HG03139 (cell line): ENCODE results near the gene CITED2.

ENCODE experiments used
- ATAC-seq: cut with Tn5 transposase; IDR thresholded peaks from one replicate; pipeline ENCODE4 v1.9.1; 2021; ENCODE audit not compliant: unreplicated experiment

The CITED2 gene

DNA sequence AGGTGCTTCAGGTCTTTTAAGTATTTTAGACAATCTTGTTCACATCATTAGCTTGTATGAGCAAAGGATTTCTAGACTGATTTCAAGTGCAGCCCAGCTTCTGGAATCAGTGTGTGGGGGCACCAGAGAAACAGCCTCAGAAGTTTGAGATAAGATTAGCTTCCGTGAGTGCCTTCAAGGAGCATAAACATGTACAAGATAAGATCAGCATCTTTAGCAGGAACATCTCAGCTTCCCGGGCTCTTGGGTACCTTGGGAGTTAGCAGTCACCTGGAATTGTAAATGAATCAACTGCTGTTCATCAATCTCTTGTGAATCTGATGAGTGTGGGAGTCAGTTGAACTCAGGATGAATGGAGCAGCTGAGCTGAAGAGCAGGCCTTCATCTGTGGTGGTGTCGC is 12.0 kb upstream of the CITED2 start:
- no peak for ATAC-seq

GRCh38 chr6:139381216-139381865 is 6.9 kb upstream of the CITED2 start:
- no peak for ATAC-seq

DNA sequence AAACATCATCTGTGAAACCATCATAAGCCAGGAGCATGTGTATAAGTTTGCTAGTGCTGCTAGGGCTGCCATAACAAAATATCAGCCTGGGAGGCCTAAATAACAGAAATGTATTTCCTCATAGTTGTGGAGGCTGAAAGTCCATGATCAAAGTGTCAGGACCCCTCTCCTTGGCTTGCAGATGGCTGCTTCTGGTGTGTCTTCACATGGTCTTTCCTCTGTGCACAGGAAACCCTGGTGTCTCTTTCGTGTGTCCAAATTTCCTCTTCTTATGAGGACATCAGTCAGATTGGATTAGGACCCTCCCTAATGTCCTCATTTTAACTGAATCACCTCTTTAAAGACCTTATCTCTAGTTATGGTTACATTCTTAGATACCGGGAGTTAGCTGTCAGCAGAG is 6.2 kb upstream of the CITED2 start:
- ATAC-seq: no peak

GRCh38 chr6:139380168-139380567 is 5.7 kb upstream of the CITED2 start:
- no peak for ATAC-seq

- no peak for ATAC-seq
These were observed 4.5 kb upstream of the CITED2 start for GRCh38 chr6:139378882-139379341.

DNA sequence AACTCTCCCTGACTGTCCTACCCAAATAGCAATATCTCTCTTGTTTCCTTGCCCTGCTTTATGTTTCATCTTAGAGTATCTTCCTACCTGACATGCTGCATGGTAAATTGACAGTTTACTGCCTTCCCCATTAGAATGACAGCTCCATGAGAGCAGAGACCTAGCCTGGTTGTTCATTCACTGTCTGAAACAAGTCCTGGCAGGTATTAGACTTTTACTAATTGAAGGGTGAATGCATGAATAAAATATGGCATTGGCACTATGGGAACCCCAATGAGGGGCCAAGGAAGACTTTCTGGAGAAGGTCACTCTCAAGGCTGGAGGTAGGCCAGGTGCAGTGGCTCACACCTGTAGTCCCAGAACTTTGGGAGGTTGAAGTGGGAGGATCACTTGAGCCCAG is 3.8 kb upstream of the CITED2 start:
- no peak for ATAC-seq

- ATAC-seq: no peak
These were observed 2.3 kb upstream of the CITED2 start for GRCh38 chr6:139376604-139377218.

DNA sequence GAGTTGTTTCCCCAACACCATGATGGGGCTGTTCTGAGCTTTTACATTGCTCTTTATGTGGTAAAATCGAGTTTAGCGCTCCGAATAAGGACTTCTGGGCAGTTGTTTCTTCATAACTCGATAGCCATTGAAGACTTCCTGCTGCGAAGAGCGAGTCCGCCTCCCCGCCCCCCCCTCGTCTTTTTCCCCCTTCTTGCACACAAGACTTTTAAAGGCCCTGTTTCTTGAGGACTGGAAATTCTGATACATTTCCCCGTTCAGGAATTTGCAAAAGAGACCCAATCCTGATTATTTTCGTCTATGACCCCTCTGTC is 1.5 kb upstream of the CITED2 start:
- ATAC-seq: no peak

- ATAC-seq: peak; percentile 49
These were observed 973 bp upstream of the CITED2 start for GRCh38 chr6:139375226-139376016.

DNA sequence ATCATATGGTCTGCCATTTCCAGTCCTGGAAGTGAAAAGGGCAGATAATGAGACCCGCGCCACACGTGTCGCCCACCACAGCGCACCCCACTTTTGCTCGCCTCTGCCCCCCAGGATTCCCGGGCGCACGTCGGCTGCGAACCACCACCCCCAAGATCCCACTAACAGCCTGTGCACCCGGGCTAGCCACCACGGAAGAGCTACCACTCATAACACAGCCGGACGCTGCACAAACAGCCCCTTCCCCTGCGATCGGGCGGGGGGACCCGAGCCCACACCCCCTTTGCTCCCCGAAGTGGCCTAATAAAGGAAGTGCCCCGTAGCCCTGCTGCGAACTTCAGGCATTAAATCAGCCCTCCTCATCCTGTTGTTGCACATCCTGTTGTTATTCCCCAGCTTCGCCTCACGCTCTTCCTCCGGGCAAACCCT is 506 bp downstream of the CITED2 start:
- peak; percentile 4 for ATAC-seq

GRCh38 chr6:139373154-139373927 is 1.1 kb downstream of the CITED2 start:
- peak; percentile 30 for ATAC-seq

DNA sequence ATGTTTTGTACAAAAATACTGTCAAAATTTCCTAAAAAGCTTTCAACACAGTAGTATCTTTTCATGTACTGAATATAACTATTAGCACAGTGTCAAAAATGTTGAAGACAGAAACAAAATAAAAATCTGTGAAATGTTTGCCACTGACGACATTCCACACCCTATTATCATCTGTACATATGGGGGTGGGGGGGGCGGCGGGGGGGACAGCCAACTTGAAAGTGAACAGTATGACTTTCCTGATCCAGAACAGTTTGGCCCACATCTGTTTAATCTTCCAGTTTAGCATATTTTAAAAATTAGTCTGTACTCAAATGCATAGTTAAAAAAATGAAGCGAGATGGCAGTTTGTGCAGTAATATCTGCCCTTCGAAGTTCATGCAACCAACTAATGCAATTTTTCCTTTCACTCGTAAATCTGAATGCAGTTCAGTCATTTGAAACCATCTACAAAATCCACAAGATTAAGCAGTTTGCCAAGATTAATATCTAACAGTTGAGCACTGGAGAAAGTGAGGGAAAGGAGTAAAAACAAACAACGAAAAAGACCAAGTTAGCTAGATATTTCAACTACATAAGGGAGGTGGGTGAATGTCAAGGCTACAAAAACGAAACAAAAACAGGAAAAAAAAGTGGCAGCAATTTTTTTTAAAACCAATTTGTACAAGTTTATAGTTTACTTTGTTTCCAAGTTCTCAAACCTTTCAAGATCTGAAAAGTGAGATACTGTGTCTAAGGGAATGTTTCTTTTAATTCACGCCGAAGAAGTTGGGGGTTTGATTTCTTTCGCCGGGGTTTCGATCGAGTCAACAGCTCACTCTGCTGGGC is 1.9 kb downstream of the CITED2 start:
- no peak for ATAC-seq

DNA sequence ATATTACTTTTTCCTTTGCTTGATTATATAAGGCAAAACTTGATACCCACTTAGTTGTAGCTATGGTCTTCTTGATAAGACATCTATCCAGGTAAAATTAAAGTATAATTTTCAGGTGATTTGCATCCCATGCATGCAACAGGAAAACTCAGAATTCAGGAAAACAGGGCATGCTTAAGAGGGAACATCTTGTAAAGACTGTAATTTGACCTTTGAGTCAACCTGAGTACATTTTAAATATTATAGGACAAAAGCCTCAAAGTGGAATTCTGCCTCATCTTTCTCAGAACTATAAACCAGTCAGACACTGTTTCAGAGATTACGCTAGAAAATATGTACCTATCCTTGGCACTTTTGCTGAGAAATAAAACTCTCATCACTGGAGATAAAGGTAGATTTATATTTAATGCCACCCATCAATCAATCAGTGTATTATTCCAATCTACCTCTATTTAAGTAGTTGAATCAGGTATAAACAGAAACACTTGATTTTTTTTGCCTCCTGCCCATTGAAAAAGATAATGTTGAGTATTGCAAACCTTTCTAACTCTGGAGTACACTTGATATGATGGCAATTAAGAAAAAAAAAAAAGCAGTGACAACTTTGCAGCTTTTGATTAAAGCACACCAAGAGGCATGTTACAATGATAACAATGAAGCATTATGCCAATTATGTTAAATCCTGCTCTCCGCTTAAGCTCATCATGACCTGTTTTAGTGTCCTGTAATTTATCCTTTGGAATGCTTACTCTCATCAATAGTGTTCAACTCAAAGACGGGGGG is 2.8 kb downstream of the CITED2 start:
- ATAC-seq: no peak

DNA sequence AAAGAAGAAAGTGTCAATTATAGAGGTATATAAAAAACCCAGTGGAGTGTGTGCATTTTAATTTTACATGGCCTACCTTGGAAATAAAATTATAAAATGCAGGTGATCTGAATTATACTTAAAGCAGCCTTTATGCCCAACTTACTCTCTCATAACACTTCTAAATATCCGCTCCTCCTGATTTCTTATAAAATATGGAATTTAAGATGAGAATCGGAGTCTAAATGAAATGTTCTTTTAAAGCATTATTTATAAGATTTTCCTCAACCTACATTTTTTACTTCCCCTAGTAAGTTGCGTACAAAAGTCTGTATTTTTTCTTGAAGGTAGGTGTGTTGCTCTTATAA is 3.5 kb downstream of the CITED2 start:
- ATAC-seq: no peak

DNA sequence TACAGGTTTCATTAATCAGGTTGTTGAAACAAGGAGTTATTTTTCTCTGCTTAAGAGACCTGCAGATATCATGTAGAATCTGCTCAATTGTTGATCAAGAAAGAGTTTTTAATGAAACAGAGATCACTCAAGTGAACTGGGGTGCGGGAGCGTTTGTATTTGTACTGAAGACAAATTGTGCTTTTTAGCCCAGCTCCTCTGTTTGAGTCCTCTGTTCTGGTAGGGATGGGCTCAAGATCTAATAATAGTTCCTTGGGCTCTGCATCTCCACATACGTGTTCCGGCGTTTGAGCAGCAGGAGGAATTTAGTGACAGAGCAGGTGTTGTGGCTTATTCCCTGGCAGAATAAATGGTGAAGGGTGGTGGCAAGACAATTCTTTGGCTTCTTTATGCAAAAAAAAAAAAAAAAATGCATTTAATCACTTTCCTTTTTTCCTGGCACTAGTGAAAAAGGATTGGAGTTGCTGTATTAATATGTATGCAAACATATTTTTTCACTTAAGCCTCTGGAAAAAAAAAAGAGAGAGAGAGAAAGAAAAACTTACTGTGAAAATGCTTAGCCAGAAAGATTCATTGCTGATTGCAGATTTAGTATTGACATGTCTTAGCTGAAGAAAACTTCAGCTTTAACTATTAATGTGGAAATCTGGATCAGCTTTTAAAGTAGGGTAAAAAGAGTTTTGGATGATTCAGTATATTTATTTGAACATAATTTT is 4.0 kb downstream of the CITED2 start:
- ATAC-seq: no peak

DNA sequence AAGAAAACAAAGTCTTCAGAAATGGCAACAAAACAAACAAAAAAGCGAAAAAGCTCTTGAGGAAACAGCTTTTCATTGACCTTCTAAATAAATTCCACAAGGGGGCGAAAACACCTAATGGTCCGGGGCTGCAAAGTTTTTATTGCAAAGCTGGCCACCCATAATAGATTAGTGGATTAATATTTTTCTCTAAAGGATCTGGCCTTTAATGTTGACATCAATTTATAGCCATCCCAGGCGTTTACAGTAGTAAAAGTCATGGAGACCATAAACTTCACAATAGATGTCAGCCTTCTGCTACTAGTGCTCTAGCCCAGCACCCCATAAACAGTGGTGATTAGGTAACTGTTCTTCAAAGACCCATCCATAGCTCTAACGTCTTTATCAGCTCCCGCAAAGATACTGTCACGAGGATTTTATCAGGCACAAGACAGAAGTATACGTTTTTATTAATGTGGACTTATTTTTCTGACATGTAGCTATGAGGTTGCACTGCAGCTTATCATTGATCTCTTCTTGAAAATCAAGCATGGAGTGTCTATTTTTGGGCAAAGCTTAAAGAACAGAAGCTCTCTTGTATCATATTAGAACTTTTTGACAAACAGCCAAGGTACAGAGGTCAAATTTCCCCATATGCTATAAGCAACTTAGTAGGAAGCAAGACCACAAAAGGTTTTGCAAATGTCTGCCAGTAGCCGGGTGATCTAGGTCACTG is 4.7 kb downstream of the CITED2 start:
- ATAC-seq: no peak

DNA sequence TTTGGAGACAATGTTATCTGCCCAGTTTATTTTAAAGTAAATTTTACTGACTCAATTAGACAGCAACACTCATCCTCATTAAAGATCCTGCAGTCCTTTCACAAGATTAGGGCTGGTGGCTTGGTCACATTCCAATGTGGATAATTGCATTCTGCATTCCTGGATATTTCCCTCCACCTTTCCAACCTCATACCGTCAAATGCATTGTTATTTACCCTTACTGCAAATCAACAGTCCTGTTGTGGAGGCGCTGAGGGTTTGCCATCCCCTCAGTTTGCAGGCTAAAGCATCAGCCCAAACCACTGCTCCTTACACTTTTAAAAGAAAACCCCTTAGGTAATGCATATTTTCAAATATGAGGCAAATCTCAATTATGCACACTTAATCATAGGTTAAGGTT is 5.4 kb downstream of the CITED2 start:
- ATAC-seq: no peak

DNA sequence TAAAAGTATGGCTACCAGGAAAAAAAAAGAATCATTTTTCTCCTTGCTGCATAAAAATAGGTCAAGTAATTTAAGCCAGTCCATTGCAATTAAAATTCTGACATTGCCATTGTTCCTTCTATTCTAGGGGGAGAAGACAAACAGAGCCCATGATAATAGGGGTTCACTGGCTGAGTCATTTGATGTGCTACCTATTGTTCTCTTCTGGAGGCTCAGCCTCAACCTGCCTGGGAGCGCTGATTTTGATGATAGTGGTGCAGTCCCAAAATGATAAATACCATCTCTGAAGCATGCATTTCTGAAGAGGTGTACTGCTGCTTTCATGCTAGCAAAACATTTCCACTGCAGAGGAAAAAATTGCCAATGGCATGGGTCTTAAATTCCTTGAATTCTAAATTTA is 5.8 kb downstream of the CITED2 start:
- ATAC-seq: no peak
